ENCODE results near the gene SOCS7.

Gene SOCS7

DNA sequence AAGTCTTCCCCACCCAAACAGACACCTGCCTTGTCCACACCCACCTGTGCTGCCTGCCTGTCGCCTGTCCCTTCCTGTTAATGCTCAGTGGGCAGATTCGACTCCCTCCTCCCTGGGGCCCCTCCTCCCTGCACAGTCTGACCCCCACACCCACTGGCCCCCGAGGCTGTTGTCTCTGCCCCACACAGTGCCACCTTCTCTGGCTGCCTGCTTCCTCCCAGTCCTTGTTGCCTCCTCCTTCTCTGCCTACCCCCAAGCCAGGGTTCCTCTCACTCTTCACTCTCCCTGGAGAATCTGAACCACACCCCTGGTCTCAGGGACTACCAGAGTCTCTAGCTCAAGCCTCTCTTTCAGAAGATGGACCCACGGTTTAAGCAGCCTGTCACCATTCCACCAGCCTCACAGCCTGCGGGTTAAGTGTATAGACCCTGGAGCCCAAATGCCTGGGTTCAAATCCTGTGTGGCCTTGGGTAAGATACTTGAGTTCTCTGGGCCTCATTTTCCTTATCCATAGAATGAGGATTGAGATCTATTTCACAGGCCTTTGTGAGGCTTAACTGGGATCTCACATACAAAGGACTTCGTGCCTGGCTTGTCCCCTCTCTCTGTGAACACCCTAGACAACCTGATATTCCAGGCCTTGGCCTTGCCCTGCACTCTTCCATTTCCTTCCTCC lies 72.8 kb downstream of the SOCS7 start:
- TF ChIP-seq TOX (CRISPR knock-in tag; IDR thresholded peaks at IDR 0.05; ENCODE audit: borderline replicate concordance) (no peak), PPARA (CRISPR knock-in tag; IDR thresholded peaks at IDR 0.05; ENCODE audit: borderline replicate concordance) (no peak), ZC3H10 (CRISPR knock-in tag; IDR thresholded peaks at IDR 0.05) (no peak), TCF4 (CRISPR knock-in tag; IDR thresholded peaks at IDR 0.05; ENCODE audit: borderline replicate concordance) (no peak), BACH2 (CRISPR knock-in tag; IDR thresholded peaks at IDR 0.05; ENCODE audit: borderline replicate concordance) (no peak), ZFP3 (CRISPR knock-in tag; IDR thresholded peaks at IDR 0.05) (no peak), OSR1 (CRISPR knock-in tag; IDR thresholded peaks at IDR 0.05) (no peak), ESRRG (CRISPR knock-in tag; IDR thresholded peaks at IDR 0.05) (no peak), ARNTL (CRISPR knock-in tag; IDR thresholded peaks at IDR 0.05; ENCODE audit: borderline replicate concordance, low read depth) (no peak)
- TF ChIP-seq, protein P1, sequence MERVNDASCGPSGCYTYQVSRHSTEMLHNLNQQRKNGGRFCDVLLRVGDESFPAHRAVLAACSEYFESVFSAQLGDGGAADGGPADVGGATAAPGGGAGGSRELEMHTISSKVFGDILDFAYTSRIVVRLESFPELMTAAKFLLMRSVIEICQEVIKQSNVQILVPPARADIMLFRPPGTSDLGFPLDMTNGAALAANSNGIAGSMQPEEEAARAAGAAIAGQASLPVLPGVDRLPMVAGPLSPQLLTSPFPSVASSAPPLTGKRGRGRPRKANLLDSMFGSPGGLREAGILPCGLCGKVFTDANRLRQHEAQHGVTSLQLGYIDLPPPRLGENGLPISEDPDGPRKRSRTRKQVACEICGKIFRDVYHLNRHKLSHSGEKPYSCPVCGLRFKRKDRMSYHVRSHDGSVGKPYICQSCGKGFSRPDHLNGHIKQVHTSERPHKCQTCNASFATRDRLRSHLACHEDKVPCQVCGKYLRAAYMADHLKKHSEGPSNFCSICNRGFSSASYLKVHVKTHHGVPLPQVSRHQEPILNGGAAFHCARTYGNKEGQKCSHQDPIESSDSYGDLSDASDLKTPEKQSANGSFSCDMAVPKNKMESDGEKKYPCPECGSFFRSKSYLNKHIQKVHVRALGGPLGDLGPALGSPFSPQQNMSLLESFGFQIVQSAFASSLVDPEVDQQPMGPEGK (CRISPR knock-in tag; IDR thresholded peaks at IDR 0.05; ENCODE audit: borderline replicate concordance), result no peak
- TF ChIP-seq, protein P2, sequence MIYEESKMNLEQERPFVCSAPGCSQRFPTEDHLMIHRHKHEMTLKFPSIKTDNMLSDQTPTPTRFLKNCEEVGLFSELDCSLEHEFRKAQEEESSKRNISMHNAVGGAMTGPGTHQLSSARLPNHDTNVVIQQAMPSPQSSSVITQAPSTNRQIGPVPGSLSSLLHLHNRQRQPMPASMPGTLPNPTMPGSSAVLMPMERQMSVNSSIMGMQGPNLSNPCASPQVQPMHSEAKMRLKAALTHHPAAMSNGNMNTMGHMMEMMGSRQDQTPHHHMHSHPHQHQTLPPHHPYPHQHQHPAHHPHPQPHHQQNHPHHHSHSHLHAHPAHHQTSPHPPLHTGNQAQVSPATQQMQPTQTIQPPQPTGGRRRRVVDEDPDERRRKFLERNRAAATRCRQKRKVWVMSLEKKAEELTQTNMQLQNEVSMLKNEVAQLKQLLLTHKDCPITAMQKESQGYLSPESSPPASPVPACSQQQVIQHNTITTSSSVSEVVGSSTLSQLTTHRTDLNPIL (CRISPR knock-in tag; IDR thresholded peaks at IDR 0.05; ENCODE audit: low read depth), result no peak
- TF ChIP-seq, protein P3, sequence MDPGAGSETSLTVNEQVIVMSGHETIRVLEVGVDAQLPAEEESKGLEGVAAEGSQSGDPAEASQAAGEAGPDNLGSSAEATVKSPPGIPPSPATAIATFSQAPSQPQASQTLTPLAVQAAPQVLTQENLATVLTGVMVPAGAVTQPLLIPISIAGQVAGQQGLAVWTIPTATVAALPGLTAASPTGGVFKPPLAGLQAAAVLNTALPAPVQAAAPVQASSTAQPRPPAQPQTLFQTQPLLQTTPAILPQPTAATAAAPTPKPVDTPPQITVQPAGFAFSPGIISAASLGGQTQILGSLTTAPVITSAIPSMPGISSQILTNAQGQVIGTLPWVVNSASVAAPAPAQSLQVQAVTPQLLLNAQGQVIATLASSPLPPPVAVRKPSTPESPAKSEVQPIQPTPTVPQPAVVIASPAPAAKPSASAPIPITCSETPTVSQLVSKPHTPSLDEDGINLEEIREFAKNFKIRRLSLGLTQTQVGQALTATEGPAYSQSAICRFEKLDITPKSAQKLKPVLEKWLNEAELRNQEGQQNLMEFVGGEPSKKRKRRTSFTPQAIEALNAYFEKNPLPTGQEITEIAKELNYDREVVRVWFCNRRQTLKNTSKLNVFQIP (CRISPR knock-in tag; IDR thresholded peaks at IDR 0.05; ENCODE audit: borderline replicate concordance, low read depth), result no peak
- TF ChIP-seq, protein P4, sequence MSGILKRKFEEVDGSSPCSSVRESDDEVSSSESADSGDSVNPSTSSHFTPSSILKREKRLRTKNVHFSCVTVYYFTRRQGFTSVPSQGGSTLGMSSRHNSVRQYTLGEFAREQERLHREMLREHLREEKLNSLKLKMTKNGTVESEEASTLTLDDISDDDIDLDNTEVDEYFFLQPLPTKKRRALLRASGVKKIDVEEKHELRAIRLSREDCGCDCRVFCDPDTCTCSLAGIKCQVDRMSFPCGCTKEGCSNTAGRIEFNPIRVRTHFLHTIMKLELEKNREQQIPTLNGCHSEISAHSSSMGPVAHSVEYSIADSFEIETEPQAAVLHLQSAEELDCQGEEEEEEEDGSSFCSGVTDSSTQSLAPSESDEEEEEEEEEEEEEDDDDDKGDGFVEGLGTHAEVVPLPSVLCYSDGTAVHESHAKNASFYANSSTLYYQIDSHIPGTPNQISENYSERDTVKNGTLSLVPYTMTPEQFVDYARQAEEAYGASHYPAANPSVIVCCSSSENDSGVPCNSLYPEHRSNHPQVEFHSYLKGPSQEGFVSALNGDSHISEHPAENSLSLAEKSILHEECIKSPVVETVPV (CRISPR knock-in tag; IDR thresholded peaks at IDR 0.05), result no peak
- no peak for ATAC-seq

DNA sequence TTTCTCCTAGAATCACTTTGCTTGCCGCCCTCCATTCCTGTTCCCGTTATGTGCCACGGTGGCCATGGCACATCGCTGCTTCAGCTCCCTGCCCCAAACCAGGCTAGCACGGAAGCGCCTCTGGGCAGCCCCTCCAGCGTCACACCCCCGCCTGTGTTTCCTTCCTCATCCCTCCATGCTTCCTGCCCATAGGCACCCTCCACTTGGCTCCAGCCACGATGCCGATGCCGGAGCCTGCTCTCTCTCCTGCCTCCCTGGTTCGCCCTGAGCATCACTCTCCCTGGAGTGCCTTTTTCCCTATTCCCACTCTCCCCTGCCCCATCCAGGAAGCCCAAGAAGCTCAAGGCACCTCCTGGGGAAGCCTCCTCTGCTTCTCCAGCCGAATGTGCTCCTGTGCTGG lies 73.4 kb downstream of the SOCS7 start:
- ATAC-seq, result no peak
- no peak for TF ChIP-seq ISL1 (CRISPR knock-in tag; IDR thresholded peaks at IDR 0.05)
- TF ChIP-seq, protein P2 (CRISPR knock-in tag; IDR thresholded peaks at IDR 0.05; ENCODE audit: low read depth), result no peak
- TF ChIP-seq ZNF565 (CRISPR knock-in tag; conservative IDR thresholded peaks at IDR 0.05; ENCODE audit: low read depth), result no peak
- TF ChIP-seq ARNTL (CRISPR knock-in tag; IDR thresholded peaks at IDR 0.05; ENCODE audit: borderline replicate concordance, low read depth), result no peak
- no peak for TF ChIP-seq GLIS3 (CRISPR knock-in tag; IDR thresholded peaks at IDR 0.05)
- TF ChIP-seq BACH2 (CRISPR knock-in tag; IDR thresholded peaks at IDR 0.05; ENCODE audit: borderline replicate concordance), result no peak
- no peak for TF ChIP-seq TOX (CRISPR knock-in tag; IDR thresholded peaks at IDR 0.05; ENCODE audit: borderline replicate concordance)
- TF ChIP-seq CSDC2 (CRISPR knock-in tag; IDR thresholded peaks at IDR 0.05), result no peak
- no peak for TF ChIP-seq TCF4 (CRISPR knock-in tag; IDR thresholded peaks at IDR 0.05; ENCODE audit: borderline replicate concordance)
- TF ChIP-seq ZNF8 (CRISPR knock-in tag; IDR thresholded peaks at IDR 0.05), result no peak
- TF ChIP-seq PPARA (CRISPR knock-in tag; IDR thresholded peaks at IDR 0.05; ENCODE audit: borderline replicate concordance), result no peak
- no peak for TF ChIP-seq ESRRG (CRISPR knock-in tag; IDR thresholded peaks at IDR 0.05)
- no peak for TF ChIP-seq SNAI2 (CRISPR knock-in tag; IDR thresholded peaks at IDR 0.05)
- TF ChIP-seq ZC3H10 (CRISPR knock-in tag; IDR thresholded peaks at IDR 0.05), result no peak
- no peak for TF ChIP-seq ZNF70 (CRISPR knock-in tag; IDR thresholded peaks at IDR 0.05)
- TF ChIP-seq ZFP30 (CRISPR knock-in tag; IDR thresholded peaks at IDR 0.05), result no peak
- TF ChIP-seq ZFP3 (CRISPR knock-in tag; IDR thresholded peaks at IDR 0.05), result no peak
- TF ChIP-seq, protein P1 (CRISPR knock-in tag; IDR thresholded peaks at IDR 0.05; ENCODE audit: borderline replicate concordance), result no peak
- TF ChIP-seq, protein P4 (CRISPR knock-in tag; IDR thresholded peaks at IDR 0.05), result no peak

Measured in SK-N-SH treated with all-trans-retinoic acid at 6 μM for 48 hours (cell line).